Measurements from ENCODE around the gene TBC1D2B.

TBC1D2B gene

DNA sequence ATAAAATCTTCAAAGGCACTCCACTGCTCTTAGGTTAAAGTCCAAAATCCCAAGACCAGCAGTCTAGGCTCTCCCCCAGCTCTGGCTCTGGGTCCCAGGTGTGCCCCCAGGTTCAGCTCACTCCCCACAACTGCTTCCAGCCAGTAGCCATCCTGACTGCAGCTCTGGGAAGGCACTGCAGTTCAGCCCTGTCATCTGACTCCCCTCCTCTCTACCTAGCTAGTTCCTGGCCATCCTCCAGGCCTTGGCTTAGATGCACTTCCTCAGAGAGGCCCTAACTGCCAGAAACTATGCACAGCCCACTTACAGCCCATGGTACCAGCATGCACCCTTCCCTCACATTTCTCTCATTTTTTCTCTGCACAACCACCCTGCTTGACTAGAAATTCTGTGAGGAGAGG lies 25.5 kb downstream of the TBC1D2B start:
- TF ChIP-seq, protein P1, sequence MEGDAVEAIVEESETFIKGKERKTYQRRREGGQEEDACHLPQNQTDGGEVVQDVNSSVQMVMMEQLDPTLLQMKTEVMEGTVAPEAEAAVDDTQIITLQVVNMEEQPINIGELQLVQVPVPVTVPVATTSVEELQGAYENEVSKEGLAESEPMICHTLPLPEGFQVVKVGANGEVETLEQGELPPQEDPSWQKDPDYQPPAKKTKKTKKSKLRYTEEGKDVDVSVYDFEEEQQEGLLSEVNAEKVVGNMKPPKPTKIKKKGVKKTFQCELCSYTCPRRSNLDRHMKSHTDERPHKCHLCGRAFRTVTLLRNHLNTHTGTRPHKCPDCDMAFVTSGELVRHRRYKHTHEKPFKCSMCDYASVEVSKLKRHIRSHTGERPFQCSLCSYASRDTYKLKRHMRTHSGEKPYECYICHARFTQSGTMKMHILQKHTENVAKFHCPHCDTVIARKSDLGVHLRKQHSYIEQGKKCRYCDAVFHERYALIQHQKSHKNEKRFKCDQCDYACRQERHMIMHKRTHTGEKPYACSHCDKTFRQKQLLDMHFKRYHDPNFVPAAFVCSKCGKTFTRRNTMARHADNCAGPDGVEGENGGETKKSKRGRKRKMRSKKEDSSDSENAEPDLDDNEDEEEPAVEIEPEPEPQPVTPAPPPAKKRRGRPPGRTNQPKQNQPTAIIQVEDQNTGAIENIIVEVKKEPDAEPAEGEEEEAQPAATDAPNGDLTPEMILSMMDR (IDR thresholded peaks at IDR 0.05; ENCODE audit: extremely low read depth, missing control alignments) = no peak
- DNase-seq (ENCODE audit: low spot score) = no peak

DNA sequence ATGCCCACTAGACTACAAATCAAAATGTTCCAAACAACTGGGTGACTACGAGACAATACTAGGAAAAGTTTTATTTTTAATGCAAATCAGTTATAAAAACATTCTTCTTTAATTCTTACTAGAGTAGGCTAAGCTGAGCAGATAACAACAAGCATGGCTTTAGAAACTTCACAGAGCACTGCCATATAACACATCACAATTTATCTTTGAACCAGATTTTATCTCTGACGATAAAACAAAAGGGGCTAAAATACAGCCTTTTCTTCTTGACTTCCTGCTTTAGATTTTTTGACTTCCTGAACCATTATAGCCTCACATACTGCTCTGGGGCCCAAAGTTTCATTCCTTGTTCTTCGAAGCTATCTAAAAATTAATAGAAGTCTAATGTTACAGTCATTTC lies 25.9 kb downstream of the TBC1D2B start:
- no peak for DNase-seq (ENCODE audit: low spot score)
- TF ChIP-seq, protein P1 (IDR thresholded peaks at IDR 0.05; ENCODE audit: extremely low read depth, missing control alignments) = no peak

DNA sequence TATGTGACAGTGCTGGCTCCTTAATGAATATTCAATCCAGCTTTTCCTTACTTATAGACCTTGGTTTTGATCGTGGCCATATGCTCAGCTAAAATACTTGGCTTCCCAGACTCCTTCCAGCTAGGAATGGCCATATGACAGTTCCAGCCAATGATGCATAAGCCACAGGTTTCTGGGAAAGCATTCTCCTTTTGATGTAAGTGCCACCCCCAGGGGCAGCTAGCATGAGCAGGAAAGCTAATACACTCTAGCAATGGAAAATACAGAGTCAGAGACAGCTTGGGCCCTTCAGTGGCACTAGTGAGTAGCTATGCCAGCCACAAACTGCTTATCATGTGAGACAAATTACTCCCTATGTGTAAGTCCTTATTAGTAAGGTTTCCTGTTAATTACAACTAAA lies 26.7 kb downstream of the TBC1D2B start:
- no peak for DNase-seq (ENCODE audit: low spot score)

DNA sequence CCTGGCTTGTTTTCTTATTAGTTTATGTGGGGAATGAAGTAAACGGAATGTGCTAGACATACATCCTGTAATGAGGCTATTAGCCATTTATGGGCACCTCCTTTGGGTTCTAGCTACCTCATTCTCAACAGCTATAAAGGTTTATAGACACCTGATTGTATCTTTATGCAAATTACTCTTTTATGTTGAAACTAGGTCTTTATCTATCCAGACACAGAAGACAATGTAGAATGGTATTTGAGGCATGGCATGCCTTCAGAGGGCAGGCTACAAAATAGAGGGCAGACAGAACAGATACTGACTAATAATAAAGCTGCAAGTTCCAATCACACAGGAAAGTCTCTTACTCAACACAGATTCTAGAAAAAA lies 27.1 kb downstream of the TBC1D2B start:
- TF ChIP-seq, protein P1 (IDR thresholded peaks at IDR 0.05; ENCODE audit: extremely low read depth, missing control alignments) = no peak
- DNase-seq (ENCODE audit: low spot score) = no peak

More for the DNA sequence above, 26.7 kb downstream of the TBC1D2B start:
- TF ChIP-seq, protein P1 (IDR thresholded peaks at IDR 0.05; ENCODE audit: extremely low read depth, missing control alignments) = no peak

DNA sequence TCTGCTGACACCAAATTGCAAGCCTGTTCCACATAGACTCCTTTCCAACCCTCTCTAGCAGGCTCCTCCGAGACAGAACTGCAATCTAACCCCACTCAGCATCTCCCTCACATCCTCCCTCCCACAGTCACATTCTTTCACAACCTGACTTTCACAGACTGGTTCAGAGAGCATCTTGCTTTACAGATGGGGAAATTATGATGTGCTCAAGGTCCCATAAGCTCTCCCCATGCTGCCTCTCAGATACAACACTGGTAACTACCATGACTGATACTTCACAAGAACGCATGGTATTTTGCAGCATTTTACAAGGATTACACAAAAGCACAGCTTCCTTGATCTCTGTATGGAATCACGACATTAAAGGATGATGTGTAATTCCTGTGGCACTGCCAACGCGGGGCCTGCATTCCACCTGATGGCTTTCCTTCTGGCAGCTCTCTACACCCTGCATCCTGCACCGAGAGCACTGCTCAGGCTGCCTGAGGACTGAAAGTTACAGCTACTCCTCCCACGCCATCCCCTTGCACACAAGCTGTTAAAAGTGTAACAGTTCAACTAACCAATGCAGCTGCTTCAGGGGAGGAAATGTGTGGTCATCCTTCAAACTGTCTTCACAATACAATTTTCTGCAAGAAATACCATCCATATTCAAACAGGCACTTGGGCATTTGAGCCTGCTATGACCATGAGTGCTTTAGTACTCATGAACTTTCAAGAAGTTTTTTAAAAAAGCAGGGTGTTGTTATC lies 27.6 kb downstream of the TBC1D2B start:
- DNase-seq (ENCODE audit: low spot score) = peak; percentile 73
- TF ChIP-seq, protein P1 (IDR thresholded peaks at IDR 0.05; ENCODE audit: extremely low read depth, missing control alignments) = no peak

DNA sequence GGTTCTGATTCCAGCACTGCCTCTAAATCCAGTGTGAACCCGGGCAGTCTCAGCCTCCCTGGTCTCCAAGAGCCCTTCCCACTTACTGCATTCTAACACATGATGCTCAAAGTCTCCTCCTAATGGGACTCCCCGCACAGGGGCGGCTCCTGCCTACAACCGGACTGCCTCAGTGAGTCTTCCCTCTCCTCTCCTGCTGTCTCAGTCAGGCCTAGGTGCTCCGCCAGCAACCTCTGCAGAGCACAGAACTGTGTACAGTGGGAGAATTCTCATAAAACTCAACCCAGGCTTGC lies 28.9 kb downstream of the TBC1D2B start:
- TF ChIP-seq, protein P1 (IDR thresholded peaks at IDR 0.05; ENCODE audit: extremely low read depth, missing control alignments) = no peak
- DNase-seq (ENCODE audit: low spot score) = no peak

DNA sequence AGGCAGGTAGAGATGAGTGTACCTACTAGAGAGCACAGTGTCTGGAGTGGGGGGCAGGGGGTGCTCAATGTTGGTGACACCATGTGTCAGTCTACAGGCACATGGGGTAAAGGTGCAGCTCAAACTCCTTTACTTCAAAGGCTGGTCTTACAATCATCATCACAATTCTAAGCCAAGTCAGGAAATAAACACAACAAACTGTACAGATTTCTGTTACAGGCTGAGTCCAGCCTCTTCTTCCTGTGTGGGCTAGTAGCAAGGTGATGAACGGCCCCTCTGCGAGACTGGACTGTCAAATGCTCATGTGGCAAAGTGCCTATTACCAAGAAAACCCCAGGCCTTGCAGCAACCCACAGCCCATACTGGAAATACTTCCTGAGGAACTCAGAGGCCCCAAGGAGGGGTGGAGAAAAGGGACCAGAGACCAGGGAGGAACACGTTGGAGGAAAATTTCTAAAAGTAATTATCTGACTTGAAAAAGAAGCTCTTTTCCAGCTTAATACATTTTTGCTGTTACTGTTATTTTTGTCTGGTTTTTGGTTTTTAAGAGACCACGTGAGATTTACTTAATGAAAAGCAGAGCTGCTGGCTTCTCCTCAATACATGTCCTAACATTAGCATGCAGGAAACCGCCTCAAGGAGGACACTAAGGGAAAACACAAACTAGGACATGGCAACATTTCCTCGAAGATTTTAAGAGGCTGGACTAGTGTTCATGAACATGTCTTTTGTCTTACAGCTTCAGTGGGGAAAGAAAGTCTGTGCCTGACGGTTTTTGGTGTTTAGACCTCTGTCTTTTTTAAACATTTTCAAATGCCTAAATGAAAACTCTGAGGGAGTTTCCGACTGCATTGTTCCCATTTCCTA lies 29.5 kb downstream of the TBC1D2B start:
- no peak for DNase-seq (ENCODE audit: low spot score)
- TF ChIP-seq, protein P1 (IDR thresholded peaks at IDR 0.05; ENCODE audit: extremely low read depth, missing control alignments) = no peak
